ENCODE measurements around the gene PGGT1B.

PGGT1B gene

GRCh38 chr5:115291397-115291796 is 28.7 kb upstream of the PGGT1B start:
- Histone ChIP-seq H3K9me3 (ENCODE audit: control insufficient read depth, low read length) (peaks cover 2% of the 10 kb centered on the region), H3K4me1 (ENCODE audit: control insufficient read depth, insufficient read depth, low read length) (peaks cover 7% of the 10 kb centered on the region), H3K4me3 (ENCODE audit: insufficient read depth, low read depth, low read length) (no peak overlapping the region), H3K27ac (ENCODE audit: insufficient read depth, low read depth, low read length, poor library complexity, severe bottlenecking) (no peak overlapping the region), H3K36me3 (ENCODE audit: control insufficient read depth, insufficient read depth, low read length) (no peaks in the 10 kb centered on the region), H3K27me3 (ENCODE audit: control insufficient read depth, insufficient read depth, low read length, poor library complexity, severe bottlenecking) (no peaks in the 10 kb centered on the region)

GRCh38 chr5:115289104-115289503 is 26.4 kb upstream of the PGGT1B start:
- H3K27me3 ChIP-seq (ENCODE audit: control insufficient read depth, insufficient read depth, low read length, poor library complexity, severe bottlenecking) = no peaks in the 10 kb centered on the region
- peaks cover 4% of the 10 kb centered on the region for H3K4me1 ChIP-seq (ENCODE audit: control insufficient read depth, insufficient read depth, low read length)
- 91 to 95% methylated on average over 4 of the region's 4 CpGs for WGBS, 2 experiments
- no peak overlapping the region for H3K4me3 ChIP-seq (ENCODE audit: insufficient read depth, low read depth, low read length)
- peaks cover 2% of the 10 kb centered on the region for H3K9me3 ChIP-seq (ENCODE audit: control insufficient read depth, low read length)
- H3K36me3 ChIP-seq (ENCODE audit: control insufficient read depth, insufficient read depth, low read length) = no peaks in the 10 kb centered on the region
- no peak overlapping the region for H3K27ac ChIP-seq (ENCODE audit: insufficient read depth, low read depth, low read length, poor library complexity, severe bottlenecking)

- Histone ChIP-seq H3K27ac (ENCODE audit: insufficient read depth, low read depth, low read length, poor library complexity, severe bottlenecking) (no peak overlapping the region), H3K27me3 (ENCODE audit: control insufficient read depth, insufficient read depth, low read length, poor library complexity, severe bottlenecking) (no peaks in the 10 kb centered on the region), H3K4me1 (ENCODE audit: control insufficient read depth, insufficient read depth, low read length) (peaks cover 4% of the 10 kb centered on the region), H3K4me3 (ENCODE audit: insufficient read depth, low read depth, low read length) (no peak overlapping the region), H3K36me3 (ENCODE audit: control insufficient read depth, insufficient read depth, low read length) (no peaks in the 10 kb centered on the region), H3K9me3 (ENCODE audit: control insufficient read depth, low read length) (no peaks in the 10 kb centered on the region)
- no CpG with 5 or more reads among the region's 1 CpG for WGBS, 2 experiments
These were observed 21.3 kb upstream of the PGGT1B start for GRCh38 chr5:115284021-115284420.

GRCh38 chr5:115282131-115282530 is 19.5 kb upstream of the PGGT1B start:
- H3K27me3 ChIP-seq (ENCODE audit: control insufficient read depth, insufficient read depth, low read length, poor library complexity, severe bottlenecking) = no peaks in the 10 kb centered on the region
- H3K27ac ChIP-seq (ENCODE audit: insufficient read depth, low read depth, low read length, poor library complexity, severe bottlenecking) = no peak overlapping the region
- no peak overlapping the region for H3K4me3 ChIP-seq (ENCODE audit: insufficient read depth, low read depth, low read length)
- WGBS, 2 experiments = no CpG with 5 or more reads among the region's 1 CpG
- H3K9me3 ChIP-seq (ENCODE audit: control insufficient read depth, low read length) = no peaks in the 10 kb centered on the region
- peaks cover 4% of the 10 kb centered on the region for H3K4me1 ChIP-seq (ENCODE audit: control insufficient read depth, insufficient read depth, low read length)
- H3K36me3 ChIP-seq (ENCODE audit: control insufficient read depth, insufficient read depth, low read length) = no peaks in the 10 kb centered on the region

- Histone ChIP-seq H3K4me3 (ENCODE audit: insufficient read depth, low read depth, low read length) (no peak overlapping the region), H3K27me3 (ENCODE audit: control insufficient read depth, insufficient read depth, low read length, poor library complexity, severe bottlenecking) (no peaks in the 10 kb centered on the region), H3K4me1 (ENCODE audit: control insufficient read depth, insufficient read depth, low read length) (no peaks in the 10 kb centered on the region), H3K27ac (ENCODE audit: insufficient read depth, low read depth, low read length, poor library complexity, severe bottlenecking) (no peak overlapping the region), H3K9me3 (ENCODE audit: control insufficient read depth, low read length) (no peaks in the 10 kb centered on the region), H3K36me3 (ENCODE audit: control insufficient read depth, insufficient read depth, low read length) (no peaks in the 10 kb centered on the region)
- WGBS, 2 experiments = 91 to 93% methylated on average over 3 of the region's 3 CpGs
These were observed 11.9 kb upstream of the PGGT1B start for GRCh38 chr5:115274584-115274983.

GRCh38 chr5:115272297-115272958 is 9.8 kb upstream of the PGGT1B start:
- no peaks in the 10 kb centered on the region for H3K27me3 ChIP-seq (ENCODE audit: control insufficient read depth, insufficient read depth, low read length, poor library complexity, severe bottlenecking)
- no peak overlapping the region for H3K27ac ChIP-seq (ENCODE audit: insufficient read depth, low read depth, low read length, poor library complexity, severe bottlenecking)
- 75 to 93% methylated on average over 1 of the region's 3 CpGs for WGBS, 2 experiments
- no peaks in the 10 kb centered on the region for H3K36me3 ChIP-seq (ENCODE audit: control insufficient read depth, insufficient read depth, low read length)
- no peak overlapping the region for H3K4me3 ChIP-seq (ENCODE audit: insufficient read depth, low read depth, low read length)
- H3K4me1 ChIP-seq (ENCODE audit: control insufficient read depth, insufficient read depth, low read length) = no peaks in the 10 kb centered on the region
- no peaks in the 10 kb centered on the region for H3K9me3 ChIP-seq (ENCODE audit: control insufficient read depth, low read length)

- no peaks in the 10 kb centered on the region for H3K27me3 ChIP-seq (ENCODE audit: control insufficient read depth, insufficient read depth, low read length, poor library complexity, severe bottlenecking)
- H3K9me3 ChIP-seq (ENCODE audit: control insufficient read depth, low read length) = no peaks in the 10 kb centered on the region
- no peak overlapping the region for H3K4me3 ChIP-seq (ENCODE audit: insufficient read depth, low read depth, low read length)
- WGBS, 2 experiments = 81 to 98% methylated on average over 5 of the region's 6 CpGs
- no peak overlapping the region for H3K27ac ChIP-seq (ENCODE audit: insufficient read depth, low read depth, low read length, poor library complexity, severe bottlenecking)
- no peaks in the 10 kb centered on the region for H3K4me1 ChIP-seq (ENCODE audit: control insufficient read depth, insufficient read depth, low read length)
- H3K36me3 ChIP-seq (ENCODE audit: control insufficient read depth, insufficient read depth, low read length) = no peaks in the 10 kb centered on the region
These were observed 8.8 kb upstream of the PGGT1B start for GRCh38 chr5:115271295-115272050.

- H3K27ac ChIP-seq (ENCODE audit: insufficient read depth, low read depth, low read length, poor library complexity, severe bottlenecking) = no peak overlapping the region
- H3K36me3 ChIP-seq (ENCODE audit: control insufficient read depth, insufficient read depth, low read length) = no peaks in the 10 kb centered on the region
- H3K27me3 ChIP-seq (ENCODE audit: control insufficient read depth, insufficient read depth, low read length, poor library complexity, severe bottlenecking) = no peaks in the 10 kb centered on the region
- no peaks in the 10 kb centered on the region for H3K4me1 ChIP-seq (ENCODE audit: control insufficient read depth, insufficient read depth, low read length)
- no peaks in the 10 kb centered on the region for H3K9me3 ChIP-seq (ENCODE audit: control insufficient read depth, low read length)
- H3K4me3 ChIP-seq (ENCODE audit: insufficient read depth, low read depth, low read length) = no peak overlapping the region
These were observed 4.9 kb upstream of the PGGT1B start for GRCh38 chr5:115267617-115268016.

- Histone ChIP-seq H3K9me3 (ENCODE audit: control insufficient read depth, low read length) (no peaks in the 10 kb centered on the region), H3K4me1 (ENCODE audit: control insufficient read depth, insufficient read depth, low read length) (peaks cover 7% of the 10 kb centered on the region), H3K27ac (ENCODE audit: insufficient read depth, low read depth, low read length, poor library complexity, severe bottlenecking) (no peak overlapping the region), H3K4me3 (ENCODE audit: insufficient read depth, low read depth, low read length) (no peak overlapping the region), H3K36me3 (ENCODE audit: control insufficient read depth, insufficient read depth, low read length) (no peaks in the 10 kb centered on the region), H3K27me3 (ENCODE audit: control insufficient read depth, insufficient read depth, low read length, poor library complexity, severe bottlenecking) (no peaks in the 10 kb centered on the region)
- WGBS, 2 experiments = 95 to 96% methylated on average over 10 to 13 of the region's 13 CpGs
These were observed 2.5 kb upstream of the PGGT1B start for GRCh38 chr5:115265220-115265619.

GRCh38 chr5:115264786-115265185 is 2.1 kb upstream of the PGGT1B start:
- no peak overlapping the region for H3K4me3 ChIP-seq (ENCODE audit: insufficient read depth, low read depth, low read length)
- no peaks in the 10 kb centered on the region for H3K36me3 ChIP-seq (ENCODE audit: control insufficient read depth, insufficient read depth, low read length)
- no peaks in the 10 kb centered on the region for H3K9me3 ChIP-seq (ENCODE audit: control insufficient read depth, low read length)
- whole genome bisulfite sequencing, 2 experiments = 95 to 96% methylated on average over 13 of the region's 13 CpGs
- no peak overlapping the region for H3K27ac ChIP-seq (ENCODE audit: insufficient read depth, low read depth, low read length, poor library complexity, severe bottlenecking)
- peaks cover 7% of the 10 kb centered on the region for H3K4me1 ChIP-seq (ENCODE audit: control insufficient read depth, insufficient read depth, low read length)
- no peaks in the 10 kb centered on the region for H3K27me3 ChIP-seq (ENCODE audit: control insufficient read depth, insufficient read depth, low read length, poor library complexity, severe bottlenecking)

Measured in ectodermal cell (in vitro differentiated cells).